Measurements from ENCODE around the gene LNX1. TPM values are rescaled to one million over a fixed set of nuclear protein-coding genes. Genes with fewer than 3 reads are reported as not detected.

The LNX1 gene
- total RNA-seq, 1 experiment from 2014 or later = 4.2 TPM

DNA sequence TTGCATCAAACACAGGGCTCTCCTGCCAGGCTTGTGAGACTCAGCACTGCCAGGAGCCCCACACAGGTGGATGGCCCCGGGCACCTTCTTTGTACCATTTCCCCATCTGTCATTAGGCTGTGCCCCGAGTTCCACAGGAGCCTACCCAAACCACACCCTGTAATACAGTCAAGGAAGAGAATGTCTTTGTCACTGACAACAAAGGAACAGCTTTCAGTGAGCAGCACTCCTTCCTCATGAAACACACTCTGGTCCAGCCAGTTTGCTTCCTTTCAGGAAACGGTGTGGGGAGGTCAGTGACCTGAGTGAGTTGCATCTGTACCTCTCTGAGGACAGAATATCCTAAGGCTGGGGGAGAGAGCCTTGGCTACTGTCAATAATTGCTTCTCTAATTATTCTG is 53.7 kb downstream of the LNX1 start:
- intact Hi-C loops (cut with micrococcal nuclease; ENCODE audit: unreplicated experiment) = no loop called here
- DNase-seq = peak; percentile 26
- Mint-ChIP-seq H3K27me3 (ENCODE audit: unreplicated experiment) (no peaks in the 10 kb centered on the region), H3K9me3 (ENCODE audit: low read depth, unreplicated experiment) (no peaks in the 10 kb centered on the region), H3K4me3 (ENCODE audit: low read depth, unreplicated experiment) (no peak overlapping the region), H3K36me3 (ENCODE audit: insufficient read depth, unreplicated experiment) (no peaks in the 10 kb centered on the region), H3K27ac (ENCODE audit: unreplicated experiment) (no peak overlapping the region), H3K4me1 (ENCODE audit: low read depth, unreplicated experiment) (peaks cover 17% of the 10 kb centered on the region)
- no TSS peak for BruUV-seq (replicated peaks)
- TF ChIP-seq, protein P1, sequence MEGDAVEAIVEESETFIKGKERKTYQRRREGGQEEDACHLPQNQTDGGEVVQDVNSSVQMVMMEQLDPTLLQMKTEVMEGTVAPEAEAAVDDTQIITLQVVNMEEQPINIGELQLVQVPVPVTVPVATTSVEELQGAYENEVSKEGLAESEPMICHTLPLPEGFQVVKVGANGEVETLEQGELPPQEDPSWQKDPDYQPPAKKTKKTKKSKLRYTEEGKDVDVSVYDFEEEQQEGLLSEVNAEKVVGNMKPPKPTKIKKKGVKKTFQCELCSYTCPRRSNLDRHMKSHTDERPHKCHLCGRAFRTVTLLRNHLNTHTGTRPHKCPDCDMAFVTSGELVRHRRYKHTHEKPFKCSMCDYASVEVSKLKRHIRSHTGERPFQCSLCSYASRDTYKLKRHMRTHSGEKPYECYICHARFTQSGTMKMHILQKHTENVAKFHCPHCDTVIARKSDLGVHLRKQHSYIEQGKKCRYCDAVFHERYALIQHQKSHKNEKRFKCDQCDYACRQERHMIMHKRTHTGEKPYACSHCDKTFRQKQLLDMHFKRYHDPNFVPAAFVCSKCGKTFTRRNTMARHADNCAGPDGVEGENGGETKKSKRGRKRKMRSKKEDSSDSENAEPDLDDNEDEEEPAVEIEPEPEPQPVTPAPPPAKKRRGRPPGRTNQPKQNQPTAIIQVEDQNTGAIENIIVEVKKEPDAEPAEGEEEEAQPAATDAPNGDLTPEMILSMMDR (IDR thresholded peaks at IDR 0.05; ENCODE audit: unreplicated experiment) = no peak
- CTCF ChIA-PET = interaction anchor here (0.6 kb wide), 1 partner anchor 15 kb away, joined by 3 read pairs; no protein-coding TSS in a partner anchor

DNA sequence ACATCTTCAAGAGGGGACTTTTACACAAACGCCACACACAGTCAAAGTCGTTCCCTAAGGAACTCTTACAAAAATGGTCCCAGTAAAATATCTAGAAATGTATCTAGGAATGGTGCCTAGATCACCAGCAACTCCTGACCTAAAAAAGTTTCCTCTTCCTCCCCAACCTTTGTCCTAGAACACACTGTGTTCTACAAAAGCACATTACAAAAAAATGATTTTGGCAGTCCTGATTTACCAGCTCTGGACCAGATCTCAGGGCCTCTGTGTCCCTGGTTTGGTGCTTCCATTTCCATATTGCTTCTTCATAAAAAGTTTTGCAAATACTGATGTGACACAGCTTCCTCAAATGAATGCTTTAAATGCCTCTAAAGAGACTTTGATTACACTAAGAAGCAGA is 55.0 kb downstream of the LNX1 start:
- H3K36me3 Mint-ChIP-seq (ENCODE audit: insufficient read depth, unreplicated experiment) = no peaks in the 10 kb centered on the region
- no peak overlapping the region for H3K27ac Mint-ChIP-seq (ENCODE audit: unreplicated experiment)
- TF ChIP-seq, protein P1 (IDR thresholded peaks at IDR 0.05; ENCODE audit: unreplicated experiment) = no peak
- H3K9me3 Mint-ChIP-seq (ENCODE audit: low read depth, unreplicated experiment) = no peaks in the 10 kb centered on the region
- no peak overlapping the region for H3K4me3 Mint-ChIP-seq (ENCODE audit: low read depth, unreplicated experiment)
- BruUV-seq (replicated peaks) = no TSS peak
- H3K27me3 Mint-ChIP-seq (ENCODE audit: unreplicated experiment) = no peaks in the 10 kb centered on the region
- CTCF ChIA-PET = no interaction called here
- peaks cover 17% of the 10 kb centered on the region for H3K4me1 Mint-ChIP-seq (ENCODE audit: low read depth, unreplicated experiment)
- DNase-seq = no peak
- intact Hi-C loops (cut with micrococcal nuclease; ENCODE audit: unreplicated experiment) = no loop called here

DNA sequence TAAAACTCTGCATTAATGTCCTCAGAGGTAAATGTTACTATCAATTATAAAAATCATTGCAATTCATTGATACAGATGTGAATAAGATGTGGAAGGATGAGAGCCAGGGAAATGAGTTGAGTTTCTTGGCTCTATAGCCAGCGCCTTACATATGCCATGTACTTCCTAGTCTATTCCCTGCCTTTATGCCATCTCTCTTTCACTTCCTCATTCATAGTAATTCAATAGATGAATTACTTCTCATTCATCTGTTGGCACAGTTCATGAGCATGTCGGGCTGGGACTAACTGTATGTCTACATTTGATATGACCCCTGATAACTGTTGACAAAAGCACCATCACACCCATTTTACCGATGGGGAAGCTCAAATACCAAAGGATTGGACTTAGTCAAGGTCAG is 55.7 kb downstream of the LNX1 start:
- Mint-ChIP-seq H3K36me3 (ENCODE audit: insufficient read depth, unreplicated experiment) (no peaks in the 10 kb centered on the region), H3K9me3 (ENCODE audit: low read depth, unreplicated experiment) (no peaks in the 10 kb centered on the region), H3K4me3 (ENCODE audit: low read depth, unreplicated experiment) (no peak overlapping the region), H3K27ac (ENCODE audit: unreplicated experiment) (no peak overlapping the region), H3K27me3 (ENCODE audit: unreplicated experiment) (no peaks in the 10 kb centered on the region), H3K4me1 (ENCODE audit: low read depth, unreplicated experiment) (peaks cover 17% of the 10 kb centered on the region)
- DNase-seq = no peak
- TF ChIP-seq, protein P1 (IDR thresholded peaks at IDR 0.05; ENCODE audit: unreplicated experiment) = no peak
- CTCF ChIA-PET = no interaction called here
- BruUV-seq (replicated peaks) = no TSS peak
- intact Hi-C loops (cut with micrococcal nuclease; ENCODE audit: unreplicated experiment) = no loop called here

DNA sequence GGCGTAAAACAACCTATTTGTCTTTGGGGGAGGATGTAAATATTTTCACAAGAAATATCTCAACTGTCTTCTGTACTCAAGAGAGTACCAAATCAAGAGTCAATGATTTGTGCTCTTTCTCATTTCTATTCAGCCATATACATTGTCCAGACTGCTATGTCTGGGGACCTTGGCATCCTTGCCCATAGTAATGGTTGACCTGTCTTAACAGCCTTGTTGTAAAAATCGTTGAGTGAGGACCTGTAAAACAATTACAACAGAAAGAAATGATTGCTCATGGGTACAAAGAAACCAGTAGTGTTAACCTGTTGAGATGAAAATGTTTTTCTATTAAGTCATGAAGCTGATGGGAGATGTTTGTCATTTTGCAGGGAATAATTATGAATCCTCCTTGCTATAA is 56.6 kb downstream of the LNX1 start:
- Mint-ChIP-seq H3K36me3 (ENCODE audit: insufficient read depth, unreplicated experiment) (no peaks in the 10 kb centered on the region), H3K4me1 (ENCODE audit: low read depth, unreplicated experiment) (peaks cover 17% of the 10 kb centered on the region), H3K27ac (ENCODE audit: unreplicated experiment) (no peak overlapping the region), H3K9me3 (ENCODE audit: low read depth, unreplicated experiment) (no peaks in the 10 kb centered on the region), H3K4me3 (ENCODE audit: low read depth, unreplicated experiment) (no peak overlapping the region), H3K27me3 (ENCODE audit: unreplicated experiment) (no peaks in the 10 kb centered on the region)
- intact Hi-C loops (cut with micrococcal nuclease; ENCODE audit: unreplicated experiment) = no loop called here
- no peak for DNase-seq
- no TSS peak for BruUV-seq (replicated peaks)
- CTCF ChIA-PET = no interaction called here
- TF ChIP-seq, protein P1 (IDR thresholded peaks at IDR 0.05; ENCODE audit: unreplicated experiment) = no peak

Measured in Calu3 (cell line).